CD4-positive, alpha-beta memory T cell (primary cell): ENCODE data around the gene PPP1R11. TPM values are rescaled to one million over a fixed set of nuclear protein-coding genes. Genes with fewer than 3 reads are reported as not detected.

Experiments
- polyA plus RNA-seq, 2 donors: library from polyadenylated mRNA; unstranded; fragments of 300-500 nt; fragmentation: Illumina TruSeq; gene quantifications; one replicate each; pipeline ENCODE4 v1.2.3, GENCODE V29; 2021
- total RNA-seq, 2 experiments: library from RNA; stranded (reverse); gene quantifications; one replicate each; pipeline ENCODE4 v1.2.3, GENCODE V29; 2021

PPP1R11 gene
- total and polyA plus RNA-seq, 4 experiments from 2014 or later = 65.2 to 134 (median 89.9) TPM

Other genes with a start within 250 kb of the PPP1R11 start
- under 1 TPM; 0.28 to 0.52 TPM for gene HLA-G, start 239.4 kb upstream of the PPP1R11 start, total RNA-seq
- 1 to 10 TPM; 2.1 to 4.9 TPM for gene HLA-G, start 239.4 kb upstream of the PPP1R11 start, polyA plus RNA-seq
- gene HLA-A, start 124.7 kb upstream of the PPP1R11 start, total RNA-seq = 1,000 to 10,000 TPM; 2,115 to 2,200 TPM
- gene HLA-A, start 124.7 kb upstream of the PPP1R11 start, polyA plus RNA-seq = 1,000 to 10,000 TPM; 2,923 to 3,137 TPM
- gene POLR1H, start 5.9 kb upstream of the PPP1R11 start, total RNA-seq = 10 to 100 TPM; 47.2 to 50.0 TPM
- 100 to 1,000 TPM in 1 of 2 donors, 10 to 100 TPM in 1; 65.7 to 109 TPM for gene POLR1H, start 5.9 kb upstream of the PPP1R11 start, polyA plus RNA-seq
- not detected for gene RNF39, start 8.6 kb downstream of the PPP1R11 start, total RNA-seq
- under 1 TPM in 1 of 2 donors, not detected in 1; 0.21 TPM for gene RNF39, start 8.6 kb downstream of the PPP1R11 start, polyA plus RNA-seq
- gene TRIM31, start 45.9 kb downstream of the PPP1R11 start, total RNA-seq = under 1 TPM in 1 of 2 experiments, not detected in 1; 0.20 TPM
- gene TRIM31, start 45.9 kb downstream of the PPP1R11 start, polyA plus RNA-seq = under 1 TPM; 0.11 to 0.21 TPM
- not detected for gene TRIM40, start 68.9 kb downstream of the PPP1R11 start, total RNA-seq
- gene TRIM40, start 68.9 kb downstream of the PPP1R11 start, polyA plus RNA-seq = not detected
- not detected for gene TRIM10, start 94.0 kb downstream of the PPP1R11 start, total RNA-seq
- gene TRIM10, start 94.0 kb downstream of the PPP1R11 start, polyA plus RNA-seq = not detected
- not detected for gene TRIM15, start 96.3 kb downstream of the PPP1R11 start, total RNA-seq
- gene TRIM15, start 96.3 kb downstream of the PPP1R11 start, polyA plus RNA-seq = not detected
- gene TRIM26, start 146.2 kb downstream of the PPP1R11 start, total RNA-seq = 10 to 100 TPM; 60.0 to 60.7 TPM
- gene TRIM26, start 146.2 kb downstream of the PPP1R11 start, polyA plus RNA-seq = 10 to 100 TPM; 17.3 to 51.0 TPM